ENCODE results near the gene FARS2. TPM values are rescaled to one million over a fixed set of nuclear protein-coding genes. Genes with fewer than 3 reads are reported as not detected.
"Not testable (repeated sequence)": the region's sequence is repeated elsewhere in the genome, so short reads cannot be mapped to it uniquely, and the experiment has no call there.

The FARS2 gene
- total RNA-seq, 2 experiments from 2014 or later = 18.4 to 20.0 TPM

GRCh38 chr6:5550631-5551030 is 289.3 kb downstream of the FARS2 start:
- H3K4me1 Mint-ChIP-seq = peaks cover 3% of the 10 kb centered on the region
- no peak overlapping the region for H3K4me3 Mint-ChIP-seq
- no peak for DNase-seq
- H3K9me3 Mint-ChIP-seq = peaks cover 10% of the 10 kb centered on the region
- no peaks in the 10 kb centered on the region for H3K27me3 Mint-ChIP-seq
- H3K27ac Mint-ChIP-seq = no peak overlapping the region
- H3K36me3 Mint-ChIP-seq = peaks cover 53% of the 10 kb centered on the region

- no peaks in the 10 kb centered on the region for H3K27me3 Mint-ChIP-seq
- DNase-seq = no peak
- H3K9me3 Mint-ChIP-seq = peaks cover 9% of the 10 kb centered on the region
- no peak overlapping the region for H3K4me3 Mint-ChIP-seq
- no peak overlapping the region for H3K27ac Mint-ChIP-seq
- H3K36me3 Mint-ChIP-seq = peaks cover 42% of the 10 kb centered on the region
- H3K4me1 Mint-ChIP-seq = peaks cover 3% of the 10 kb centered on the region
These were observed 290.9 kb downstream of the FARS2 start for GRCh38 chr6:5552243-5552642.

GRCh38 chr6:5553767-5554166 is 292.5 kb downstream of the FARS2 start:
- peaks cover 8% of the 10 kb centered on the region for H3K9me3 Mint-ChIP-seq
- peaks cover 3% of the 10 kb centered on the region for H3K4me1 Mint-ChIP-seq
- H3K27me3 Mint-ChIP-seq = no peaks in the 10 kb centered on the region
- no peak overlapping the region for H3K27ac Mint-ChIP-seq
- no peak for DNase-seq
- H3K4me3 Mint-ChIP-seq = no peak overlapping the region
- peaks cover 29% of the 10 kb centered on the region for H3K36me3 Mint-ChIP-seq

GRCh38 chr6:5554226-5554625 is 292.9 kb downstream of the FARS2 start:
- peaks cover 3% of the 10 kb centered on the region for H3K4me1 Mint-ChIP-seq
- H3K36me3 Mint-ChIP-seq = peaks cover 27% of the 10 kb centered on the region
- H3K4me3 Mint-ChIP-seq = no peak overlapping the region
- peaks cover 8% of the 10 kb centered on the region for H3K9me3 Mint-ChIP-seq
- H3K27ac Mint-ChIP-seq = no peak overlapping the region
- no peaks in the 10 kb centered on the region for H3K27me3 Mint-ChIP-seq
- no peak for DNase-seq

- Mint-ChIP-seq H3K36me3 (peaks cover 13% of the 10 kb centered on the region), H3K4me1 (peaks cover 3% of the 10 kb centered on the region), H3K4me3 (no peak overlapping the region), H3K9me3 (peaks cover 5% of the 10 kb centered on the region), H3K27ac (no peak overlapping the region), H3K27me3 (no peaks in the 10 kb centered on the region)
- no peak for DNase-seq
These were observed 294.7 kb downstream of the FARS2 start for GRCh38 chr6:5556011-5556410.

- no peak overlapping the region for H3K4me3 Mint-ChIP-seq
- H3K36me3 Mint-ChIP-seq = peaks cover 8% of the 10 kb centered on the region
- H3K27me3 Mint-ChIP-seq = no peaks in the 10 kb centered on the region
- DNase-seq = no peak
- H3K4me1 Mint-ChIP-seq = peaks cover 7% of the 10 kb centered on the region
- peaks cover 1% of the 10 kb centered on the region for H3K9me3 Mint-ChIP-seq
- H3K27ac Mint-ChIP-seq = no peak overlapping the region
These were observed 296.2 kb downstream of the FARS2 start for GRCh38 chr6:5557506-5557905.

GRCh38 chr6:5559651-5560050 is 298.3 kb downstream of the FARS2 start:
- no peaks in the 10 kb centered on the region for H3K27me3 Mint-ChIP-seq
- peaks cover 3% of the 10 kb centered on the region for H3K9me3 Mint-ChIP-seq
- no peak for DNase-seq
- no peak overlapping the region for H3K4me3 Mint-ChIP-seq
- peaks cover 4% of the 10 kb centered on the region for H3K4me1 Mint-ChIP-seq
- H3K36me3 Mint-ChIP-seq = peaks cover 13% of the 10 kb centered on the region
- no peak overlapping the region for H3K27ac Mint-ChIP-seq

GRCh38 chr6:5562277-5562676 is 301.0 kb downstream of the FARS2 start:
- H3K9me3 Mint-ChIP-seq = peaks cover 7% of the 10 kb centered on the region
- no peak overlapping the region for H3K27ac Mint-ChIP-seq
- H3K4me3 Mint-ChIP-seq = no peak overlapping the region
- H3K4me1 Mint-ChIP-seq = peaks cover 10% of the 10 kb centered on the region
- DNase-seq = no peak
- H3K27me3 Mint-ChIP-seq = no peaks in the 10 kb centered on the region
- peaks cover 19% of the 10 kb centered on the region for H3K36me3 Mint-ChIP-seq

- Mint-ChIP-seq H3K27me3 (no peaks in the 10 kb centered on the region), H3K36me3 (peaks cover 22% of the 10 kb centered on the region)
These were observed 301.8 kb downstream of the FARS2 start for GRCh38 chr6:5563086-5563485.

GRCh38 chr6:5564746-5565145 is 303.4 kb downstream of the FARS2 start:
- peaks cover 16% of the 10 kb centered on the region for H3K4me1 Mint-ChIP-seq
- peaks cover 30% of the 10 kb centered on the region for H3K36me3 Mint-ChIP-seq
- H3K27ac Mint-ChIP-seq, DNase-seq, H3K4me3 Mint-ChIP-seq, H3K27me3 Mint-ChIP-seq, H3K9me3 Mint-ChIP-seq: not testable (repeated sequence)

More at GRCh38 chr6:5563086-5563485, 301.8 kb downstream of the FARS2 start:
- no peak for DNase-seq
- Mint-ChIP-seq H3K9me3 (peaks cover 9% of the 10 kb centered on the region), H3K27ac (no peak overlapping the region), H3K4me1 (peaks cover 13% of the 10 kb centered on the region), H3K4me3 (no peak overlapping the region)

GRCh38 chr6:5565971-5566370 is 304.7 kb downstream of the FARS2 start:
- no peak for DNase-seq
- peaks cover 33% of the 10 kb centered on the region for H3K36me3 Mint-ChIP-seq
- no peaks in the 10 kb centered on the region for H3K27me3 Mint-ChIP-seq
- H3K4me1 Mint-ChIP-seq = peaks cover 24% of the 10 kb centered on the region
- H3K4me3 Mint-ChIP-seq = no peak overlapping the region
- peaks cover 9% of the 10 kb centered on the region for H3K9me3 Mint-ChIP-seq
- no peak overlapping the region for H3K27ac Mint-ChIP-seq

GRCh38 chr6:5566718-5567117 is 305.4 kb downstream of the FARS2 start:
- Mint-ChIP-seq H3K27ac (no peak overlapping the region), H3K4me3 (no peak overlapping the region), H3K27me3 (no peaks in the 10 kb centered on the region), H3K9me3 (peaks cover 9% of the 10 kb centered on the region), H3K36me3 (peaks cover 35% of the 10 kb centered on the region), H3K4me1 (peaks cover 24% of the 10 kb centered on the region)
- no peak for DNase-seq

GRCh38 chr6:5567352-5567751 is 306.0 kb downstream of the FARS2 start:
- Mint-ChIP-seq H3K4me1 (peaks cover 21% of the 10 kb centered on the region), H3K27me3 (no peaks in the 10 kb centered on the region), H3K9me3 (peaks cover 9% of the 10 kb centered on the region), H3K4me3 (no peak overlapping the region), H3K36me3 (peaks cover 37% of the 10 kb centered on the region), H3K27ac (no peak overlapping the region)
- DNase-seq = no peak

GRCh38 chr6:5567890-5568289 is 306.6 kb downstream of the FARS2 start:
- Mint-ChIP-seq H3K36me3 (peaks cover 39% of the 10 kb centered on the region), H3K9me3 (peaks cover 11% of the 10 kb centered on the region), H3K4me1 (peaks cover 21% of the 10 kb centered on the region), H3K27ac (no peak overlapping the region), H3K27me3 (no peaks in the 10 kb centered on the region), H3K4me3 (no peak overlapping the region)
- no peak for DNase-seq

GRCh38 chr6:5569491-5569890 is 308.2 kb downstream of the FARS2 start:
- no peak for DNase-seq
- Mint-ChIP-seq H3K9me3 (peaks cover 18% of the 10 kb centered on the region), H3K4me1 (peaks cover 21% of the 10 kb centered on the region), H3K4me3 (no peak overlapping the region), H3K27ac (no peak overlapping the region), H3K36me3 (peaks cover 44% of the 10 kb centered on the region), H3K27me3 (no peaks in the 10 kb centered on the region)

GRCh38 chr6:5570641-5571040 is 309.3 kb downstream of the FARS2 start:
- Mint-ChIP-seq H3K36me3 (peaks cover 51% of the 10 kb centered on the region), H3K4me1 (peaks cover 21% of the 10 kb centered on the region), H3K27ac (no peak overlapping the region), H3K4me3 (no peak overlapping the region), H3K27me3 (no peaks in the 10 kb centered on the region), H3K9me3 (peaks cover 21% of the 10 kb centered on the region)
- no peak for DNase-seq

Data from activated naive CD8-positive, alpha-beta T cell treated with anti-CD3 and anti-CD28 coated beads for 36 hours (primary cell).